ENCODE data around the gene TCF7L1. TPM values are rescaled to one million over a fixed set of nuclear protein-coding genes. Genes with fewer than 3 reads are reported as not detected.

TCF7L1 gene, protein sequence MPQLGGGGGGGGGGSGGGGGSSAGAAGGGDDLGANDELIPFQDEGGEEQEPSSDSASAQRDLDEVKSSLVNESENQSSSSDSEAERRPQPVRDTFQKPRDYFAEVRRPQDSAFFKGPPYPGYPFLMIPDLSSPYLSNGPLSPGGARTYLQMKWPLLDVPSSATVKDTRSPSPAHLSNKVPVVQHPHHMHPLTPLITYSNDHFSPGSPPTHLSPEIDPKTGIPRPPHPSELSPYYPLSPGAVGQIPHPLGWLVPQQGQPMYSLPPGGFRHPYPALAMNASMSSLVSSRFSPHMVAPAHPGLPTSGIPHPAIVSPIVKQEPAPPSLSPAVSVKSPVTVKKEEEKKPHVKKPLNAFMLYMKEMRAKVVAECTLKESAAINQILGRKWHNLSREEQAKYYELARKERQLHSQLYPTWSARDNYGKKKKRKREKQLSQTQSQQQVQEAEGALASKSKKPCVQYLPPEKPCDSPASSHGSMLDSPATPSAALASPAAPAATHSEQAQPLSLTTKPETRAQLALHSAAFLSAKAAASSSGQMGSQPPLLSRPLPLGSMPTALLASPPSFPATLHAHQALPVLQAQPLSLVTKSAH
- 8.9 TPM for total RNA-seq

DNA sequence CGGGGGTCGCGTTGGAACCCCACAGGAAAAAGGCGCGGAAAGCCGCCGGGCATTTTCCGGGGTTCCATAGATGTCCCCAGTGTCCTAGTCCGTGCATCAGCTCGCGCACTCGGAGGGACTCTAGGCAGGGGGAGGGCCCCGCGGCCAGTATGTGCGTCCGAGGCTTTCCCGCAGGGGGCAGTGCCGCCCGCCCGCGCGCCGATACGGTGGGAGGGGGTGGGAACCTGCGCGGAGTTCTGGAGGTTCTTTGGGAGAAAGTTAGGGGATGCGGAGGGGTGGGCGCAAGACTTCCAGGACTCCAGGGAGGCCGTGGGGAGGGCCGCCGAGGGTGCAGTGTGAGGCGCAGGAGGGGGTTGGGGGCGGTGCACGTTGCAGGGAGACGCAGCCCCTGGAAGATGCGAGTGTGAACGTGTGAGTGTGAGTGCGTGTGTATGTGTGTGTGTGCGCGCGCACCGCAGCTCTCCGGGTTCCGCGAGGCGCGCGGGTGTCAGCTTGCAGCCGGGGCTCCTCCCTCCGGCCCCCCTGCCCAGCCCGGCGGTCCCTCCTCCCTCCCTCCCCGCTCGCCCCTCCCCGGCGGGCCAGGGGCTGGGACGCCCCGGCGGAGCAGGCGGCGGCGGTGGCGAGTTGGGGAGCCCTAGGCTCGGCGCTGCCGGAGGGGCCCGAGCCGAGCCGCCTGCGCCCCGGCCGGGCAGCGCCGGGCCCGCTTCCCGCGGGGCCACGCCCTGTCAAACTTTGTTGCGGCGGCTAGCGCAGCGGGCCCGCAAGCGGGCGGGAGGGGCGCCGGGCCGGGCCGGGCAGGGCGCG lies at the start of gene TCF7L1:
Gene TCF7L1 (plus strand): TSS at position 559 of the 804 bp plus-strand sequence. CDS start 293 bp downstream, outside the sequence.
- H3K27ac ChIP-seq (ENCODE audit: low read depth, low read length): peak within 1 kb of the TSS; percentile 28
- no peaks in the 10 kb centered on the region for H3K36me3 ChIP-seq (ENCODE audit: control insufficient read depth in 3 of 3, insufficient read depth in 3 of 3, low read length in 3 of 3)
- H3K9ac ChIP-seq (ENCODE audit: low read depth in 1 of 3, low read length in 3 of 3): peak within 1 kb of the TSS; percentile 80 to 82 (median 80)
- no peaks in the 10 kb centered on the region for H3K27me3 ChIP-seq (ENCODE audit: control insufficient read depth in 3 of 3, insufficient read depth in 3 of 3, low read length in 3 of 3)
- peaks cover 17 to 24% (median 18%) of the 10 kb centered on the region in 3 donors for H3K4me1 ChIP-seq (ENCODE audit: control insufficient read depth in 3 of 3, insufficient read depth in 3 of 3, low read length in 3 of 3)
- no peaks in the 10 kb centered on the region for H3K9me3 ChIP-seq (ENCODE audit: control insufficient read depth in 3 of 3, low read length in 3 of 3)
- peak within 1 kb of the TSS; percentile 78 to 86 (median 85) for H3K4me3 ChIP-seq (ENCODE audit: low read length in 3 of 3)

DNA sequence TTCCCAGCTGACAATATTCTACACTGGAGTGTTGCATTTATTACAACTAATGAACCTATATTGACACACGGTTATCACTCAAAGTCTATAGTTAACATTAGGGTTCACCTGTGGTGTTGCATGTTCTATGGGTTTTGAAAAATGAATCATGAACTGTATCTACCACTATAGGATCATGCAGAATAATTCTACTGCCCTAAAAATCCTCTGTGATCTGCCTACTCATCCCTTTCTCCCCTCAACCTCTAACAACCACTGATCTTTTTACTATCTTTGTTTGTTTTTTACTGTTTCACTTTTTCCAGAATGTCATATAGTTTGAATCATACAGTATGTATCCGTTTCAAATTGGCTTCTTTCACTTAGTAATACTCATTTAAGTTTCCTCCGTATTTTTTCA lies 47.6 kb upstream of the TCF7L1 start:
- Histone ChIP-seq H3K9me3 (ENCODE audit: control insufficient read depth in 3 of 3, low read length in 3 of 3) (peaks cover 0 to 8% (median 2%) of the 10 kb centered on the region in 3 donors), H3K4me1 (ENCODE audit: control insufficient read depth in 3 of 3, insufficient read depth in 3 of 3, low read length in 3 of 3) (no peaks in the 10 kb centered on the region), H3K27me3 (ENCODE audit: control insufficient read depth in 3 of 3, insufficient read depth in 3 of 3, low read length in 3 of 3) (peaks cover 0 to 6% (median 2%) of the 10 kb centered on the region in 3 donors), H3K27ac (ENCODE audit: low read depth, low read length) (no peak overlapping the region), H3K36me3 (ENCODE audit: control insufficient read depth in 3 of 3, insufficient read depth in 3 of 3, low read length in 3 of 3) (no peaks in the 10 kb centered on the region), H3K9ac (ENCODE audit: low read depth in 1 of 3, low read length in 3 of 3) (no peak overlapping the region), H3K4me3 (ENCODE audit: low read length in 3 of 3) (no peak overlapping the region)

DNA sequence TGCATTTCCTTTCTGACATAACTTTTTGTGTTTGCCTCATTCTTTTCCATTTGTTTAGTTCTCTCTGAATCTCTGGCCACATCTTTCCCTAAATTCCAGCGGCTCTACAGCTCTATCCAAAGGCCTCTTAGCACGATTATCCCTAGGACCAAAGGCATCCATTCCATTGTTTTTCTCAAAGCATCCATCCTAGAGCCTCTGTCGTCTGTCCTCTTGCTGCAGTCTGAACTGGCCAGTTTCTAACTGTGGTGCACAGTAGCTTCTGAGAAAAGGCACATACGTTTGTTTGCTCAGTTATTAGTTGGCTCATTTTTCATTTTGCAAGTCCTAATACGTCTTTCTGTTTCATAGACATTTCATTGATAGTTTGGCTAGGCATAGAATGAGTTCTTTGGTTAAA lies 45.7 kb upstream of the TCF7L1 start:
- no peaks in the 10 kb centered on the region for H3K36me3 ChIP-seq (ENCODE audit: control insufficient read depth in 3 of 3, insufficient read depth in 3 of 3, low read length in 3 of 3)
- no peak overlapping the region for H3K9ac ChIP-seq (ENCODE audit: low read depth in 1 of 3, low read length in 3 of 3)
- H3K27me3 ChIP-seq (ENCODE audit: control insufficient read depth in 3 of 3, insufficient read depth in 3 of 3, low read length in 3 of 3): peaks cover 0 to 6% (median 0%) of the 10 kb centered on the region in 3 donors

DNA sequence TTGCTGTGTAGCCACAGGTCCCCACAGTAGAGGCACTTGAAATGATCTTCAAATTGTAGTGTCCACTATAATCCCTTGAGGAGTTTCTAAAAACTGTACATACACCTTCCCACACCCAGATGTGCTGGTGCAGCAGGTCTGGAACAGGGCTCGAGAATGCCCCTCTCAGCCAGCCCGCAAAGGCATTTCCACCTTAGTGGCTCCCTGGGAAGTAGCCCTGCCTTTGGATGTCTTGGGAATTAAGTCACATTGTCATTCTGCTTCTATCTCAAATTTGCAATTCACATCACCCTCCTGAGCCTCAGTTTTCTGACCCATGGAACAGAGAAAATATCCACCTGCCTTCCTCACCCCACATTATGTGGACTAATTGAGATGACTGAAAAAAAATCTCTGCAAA lies 44.3 kb upstream of the TCF7L1 start:
- Histone ChIP-seq H3K36me3 (ENCODE audit: control insufficient read depth in 3 of 3, insufficient read depth in 3 of 3, low read length in 3 of 3) (no peaks in the 10 kb centered on the region), H3K27ac (ENCODE audit: low read depth, low read length) (no peak overlapping the region), H3K9me3 (ENCODE audit: control insufficient read depth in 3 of 3, low read length in 3 of 3) (peaks cover 0 to 4% (median 0%) of the 10 kb centered on the region in 3 donors), H3K4me3 (ENCODE audit: low read length in 3 of 3) (no peak overlapping the region), H3K9ac (ENCODE audit: low read depth in 1 of 3, low read length in 3 of 3) (no peak overlapping the region), H3K27me3 (ENCODE audit: control insufficient read depth in 3 of 3, insufficient read depth in 3 of 3, low read length in 3 of 3) (peaks cover 0 to 4% (median 0%) of the 10 kb centered on the region in 3 donors), H3K4me1 (ENCODE audit: control insufficient read depth in 3 of 3, insufficient read depth in 3 of 3, low read length in 3 of 3) (no peaks in the 10 kb centered on the region)

More for the DNA sequence above, 45.7 kb upstream of the TCF7L1 start:
- no peak overlapping the region for H3K27ac ChIP-seq (ENCODE audit: low read depth, low read length)
- H3K9me3 ChIP-seq (ENCODE audit: control insufficient read depth in 3 of 3, low read length in 3 of 3): peaks cover 0 to 6% (median 0%) of the 10 kb centered on the region in 3 donors
- H3K4me1 ChIP-seq (ENCODE audit: control insufficient read depth in 3 of 3, insufficient read depth in 3 of 3, low read length in 3 of 3): no peaks in the 10 kb centered on the region
- no peak overlapping the region for H3K4me3 ChIP-seq (ENCODE audit: low read length in 3 of 3)

DNA sequence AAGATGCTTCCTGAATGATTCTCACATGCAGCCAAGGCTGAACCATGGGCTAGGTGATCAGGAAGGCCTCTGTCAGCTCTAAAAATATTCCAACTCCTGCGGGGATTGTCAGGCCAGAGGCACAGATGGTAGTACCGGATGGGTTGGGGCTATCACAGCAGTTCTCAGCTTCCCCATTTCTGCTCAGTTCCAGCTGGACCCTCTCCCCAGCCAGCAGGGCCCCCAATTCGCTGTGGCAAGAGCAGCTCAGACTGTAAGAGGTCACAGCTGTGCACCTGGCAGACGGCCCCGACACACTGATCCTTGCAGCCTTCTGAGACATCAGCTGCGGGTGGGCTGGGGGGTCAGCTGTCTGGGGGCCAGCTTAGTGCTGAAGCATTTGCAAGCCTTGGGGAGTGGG lies 43.6 kb upstream of the TCF7L1 start:
- Histone ChIP-seq H3K36me3 (ENCODE audit: control insufficient read depth in 3 of 3, insufficient read depth in 3 of 3, low read length in 3 of 3) (no peaks in the 10 kb centered on the region), H3K27me3 (ENCODE audit: control insufficient read depth in 3 of 3, insufficient read depth in 3 of 3, low read length in 3 of 3) (peaks cover 0 to 4% (median 0%) of the 10 kb centered on the region in 3 donors), H3K4me1 (ENCODE audit: control insufficient read depth in 3 of 3, insufficient read depth in 3 of 3, low read length in 3 of 3) (no peaks in the 10 kb centered on the region), H3K9ac (ENCODE audit: low read depth in 1 of 3, low read length in 3 of 3) (no peak overlapping the region), H3K27ac (ENCODE audit: low read depth, low read length) (no peak overlapping the region), H3K4me3 (ENCODE audit: low read length in 3 of 3) (no peak overlapping the region), H3K9me3 (ENCODE audit: control insufficient read depth in 3 of 3, low read length in 3 of 3) (peaks cover 0 to 4% (median 0%) of the 10 kb centered on the region in 3 donors)

DNA sequence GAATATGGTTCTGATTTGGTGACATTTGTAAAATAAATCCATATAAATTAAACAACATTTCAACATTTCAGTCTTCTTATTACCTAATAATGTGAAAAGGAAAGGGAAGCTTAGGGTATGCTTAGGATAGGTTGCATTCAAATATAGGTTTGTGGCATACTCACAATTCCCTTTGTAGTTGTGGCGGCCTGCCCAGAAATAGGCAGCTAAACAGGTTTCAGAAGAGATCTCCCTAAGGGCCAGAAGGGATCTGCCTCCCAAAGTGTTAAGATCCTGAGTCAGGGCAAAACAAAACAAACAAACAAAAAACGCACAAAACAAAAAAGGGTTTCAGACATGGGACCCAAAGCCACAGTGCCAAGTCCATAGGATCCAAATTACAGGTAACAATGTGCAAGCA lies 41.4 kb upstream of the TCF7L1 start:
- Histone ChIP-seq H3K9ac (ENCODE audit: low read depth in 1 of 3, low read length in 3 of 3) (no peak overlapping the region), H3K4me3 (ENCODE audit: low read length in 3 of 3) (no peak overlapping the region), H3K4me1 (ENCODE audit: control insufficient read depth in 3 of 3, insufficient read depth in 3 of 3, low read length in 3 of 3) (no peaks in the 10 kb centered on the region), H3K9me3 (ENCODE audit: control insufficient read depth in 3 of 3, low read length in 3 of 3) (peaks cover 0 to 4% (median 0%) of the 10 kb centered on the region in 3 donors), H3K27ac (ENCODE audit: low read depth, low read length) (no peak overlapping the region), H3K27me3 (ENCODE audit: control insufficient read depth in 3 of 3, insufficient read depth in 3 of 3, low read length in 3 of 3) (peaks cover 0 to 4% (median 0%) of the 10 kb centered on the region in 3 donors), H3K36me3 (ENCODE audit: control insufficient read depth in 3 of 3, insufficient read depth in 3 of 3, low read length in 3 of 3) (no peaks in the 10 kb centered on the region)

DNA sequence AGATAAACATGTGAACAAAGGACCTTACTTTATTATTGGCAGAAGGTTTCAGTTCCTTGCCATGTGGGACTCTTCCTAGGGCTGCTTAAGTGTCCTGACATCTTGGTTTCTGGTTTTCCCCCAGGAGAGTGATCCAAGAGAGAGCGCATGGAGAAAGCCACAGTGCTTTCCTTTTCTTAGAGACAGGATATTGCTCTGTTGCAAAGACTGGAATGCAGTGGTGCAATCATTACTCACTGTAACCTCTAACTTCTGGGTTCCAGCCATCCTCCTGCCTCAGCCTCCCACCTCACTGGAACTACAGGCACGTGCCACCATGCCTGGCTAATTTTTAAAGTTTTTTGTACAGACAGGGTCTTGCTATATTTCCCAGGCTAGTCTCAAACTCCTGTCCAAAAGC lies 38.1 kb upstream of the TCF7L1 start:
- Histone ChIP-seq H3K27ac (ENCODE audit: low read depth, low read length) (no peak overlapping the region), H3K27me3 (ENCODE audit: control insufficient read depth in 3 of 3, insufficient read depth in 3 of 3, low read length in 3 of 3) (no peaks in the 10 kb centered on the region), H3K4me3 (ENCODE audit: low read length in 3 of 3) (no peak overlapping the region), H3K9ac (ENCODE audit: low read depth in 1 of 3, low read length in 3 of 3) (no peak overlapping the region), H3K9me3 (ENCODE audit: control insufficient read depth in 3 of 3, low read length in 3 of 3) (peaks cover 0 to 4% (median 0%) of the 10 kb centered on the region in 3 donors), H3K36me3 (ENCODE audit: control insufficient read depth in 3 of 3, insufficient read depth in 3 of 3, low read length in 3 of 3) (no peaks in the 10 kb centered on the region), H3K4me1 (ENCODE audit: control insufficient read depth in 3 of 3, insufficient read depth in 3 of 3, low read length in 3 of 3) (no peaks in the 10 kb centered on the region)

DNA sequence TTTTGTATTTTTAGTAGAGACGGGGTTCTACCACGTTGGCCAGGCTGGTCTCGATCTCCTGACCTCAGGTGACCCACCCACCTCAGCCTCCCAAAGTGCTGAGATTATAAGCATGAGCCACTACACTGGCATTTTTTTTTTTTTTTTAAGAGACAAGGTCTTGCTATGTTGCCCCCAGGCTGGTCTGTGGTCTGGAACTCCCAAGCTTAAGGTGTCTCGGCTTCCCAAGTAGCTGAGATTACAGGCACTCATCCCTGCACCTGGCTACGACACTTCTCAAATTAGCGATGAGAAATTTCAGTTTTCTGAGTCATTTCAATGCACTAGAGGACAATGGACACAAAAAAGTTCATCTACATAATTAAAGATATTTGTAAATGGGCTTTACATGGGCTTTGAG lies 36.6 kb upstream of the TCF7L1 start:
- Histone ChIP-seq H3K9me3 (ENCODE audit: control insufficient read depth in 3 of 3, low read length in 3 of 3) (peaks cover 0 to 4% (median 0%) of the 10 kb centered on the region in 3 donors), H3K4me3 (ENCODE audit: low read length in 3 of 3) (no peak overlapping the region), H3K36me3 (ENCODE audit: control insufficient read depth in 3 of 3, insufficient read depth in 3 of 3, low read length in 3 of 3) (no peaks in the 10 kb centered on the region), H3K4me1 (ENCODE audit: control insufficient read depth in 3 of 3, insufficient read depth in 3 of 3, low read length in 3 of 3) (no peaks in the 10 kb centered on the region), H3K9ac (ENCODE audit: low read depth in 1 of 3, low read length in 3 of 3) (no peak overlapping the region), H3K27me3 (ENCODE audit: control insufficient read depth in 3 of 3, insufficient read depth in 3 of 3, low read length in 3 of 3) (no peaks in the 10 kb centered on the region), H3K27ac (ENCODE audit: low read depth, low read length) (no peak overlapping the region)

DNA sequence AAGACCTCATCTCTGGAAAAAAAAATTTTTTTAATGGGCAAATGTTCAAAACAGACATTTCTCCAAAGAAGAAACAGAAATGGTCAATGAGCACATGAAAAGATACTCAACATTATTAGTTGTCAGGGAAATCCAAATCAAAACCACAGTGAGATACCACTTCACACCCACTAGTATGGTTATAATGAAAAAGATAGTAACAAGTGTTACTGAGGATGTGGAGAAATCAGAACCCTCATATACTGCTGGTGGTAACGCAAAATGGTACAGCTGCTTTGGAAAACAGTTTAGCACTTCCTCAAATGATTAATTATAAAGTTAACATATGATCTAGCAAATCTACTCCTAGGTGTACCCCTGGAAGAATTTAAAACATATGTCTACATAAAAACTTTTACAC lies 29.0 kb upstream of the TCF7L1 start:
- no peak overlapping the region for H3K9ac ChIP-seq (ENCODE audit: low read depth in 1 of 3, low read length in 3 of 3)
- no peak overlapping the region for H3K27ac ChIP-seq (ENCODE audit: low read depth, low read length)
- H3K4me1 ChIP-seq (ENCODE audit: control insufficient read depth in 3 of 3, insufficient read depth in 3 of 3, low read length in 3 of 3): no peaks in the 10 kb centered on the region
- H3K27me3 ChIP-seq (ENCODE audit: control insufficient read depth in 3 of 3, insufficient read depth in 3 of 3, low read length in 3 of 3): no peaks in the 10 kb centered on the region
- H3K36me3 ChIP-seq (ENCODE audit: control insufficient read depth in 3 of 3, insufficient read depth in 3 of 3, low read length in 3 of 3): no peaks in the 10 kb centered on the region
- H3K4me3 ChIP-seq (ENCODE audit: low read length in 3 of 3): no peak overlapping the region
- H3K9me3 ChIP-seq (ENCODE audit: control insufficient read depth in 3 of 3, low read length in 3 of 3): no peaks in the 10 kb centered on the region
